Calu3 (cell line): ENCODE data around the gene IHH. TPM values are rescaled to one million over a fixed set of nuclear protein-coding genes. Genes with fewer than 3 reads are reported as not detected.
A peak's percentile ranks its signal among the peaks of the same experiment; 100 is the strongest.

Experiments used
- BruUV-seq: library from RNA; stranded (reverse); fragments of 400-500 nt; replicated peaks from 2 replicates; lab custom pipeline; 2021; lab: Mats Ljungman, UMichigan
- CTCF ChIA-PET: fragments of 300-600 bp; sonication (Branson Sonifier 250); formaldehyde crosslinking; loops from one replicate; lab custom pipeline; 2022; ENCODE audit warnings: antibody characterized with exemption; lab: Charles Lee
- DNase-seq: peaks from one replicate; pipeline ENCODE4 v3.0.0; 2022
- H3K27ac Mint-ChIP-seq: one replicate; pipeline ENCODE4 v1.8.0; 2022; ENCODE audit warnings: mixed read lengths; ENCODE audit not compliant: unreplicated experiment
- H3K27me3 Mint-ChIP-seq: one replicate; pipeline ENCODE4 v1.8.0; 2022; ENCODE audit warnings: mixed read lengths; ENCODE audit not compliant: unreplicated experiment
- H3K36me3 Mint-ChIP-seq: one replicate; pipeline ENCODE4 v1.8.0; 2022; ENCODE audit warnings: mild to moderate bottlenecking, moderate library complexity, mixed read lengths; ENCODE audit not compliant: insufficient read depth, unreplicated experiment
- H3K4me1 Mint-ChIP-seq: one replicate; pipeline ENCODE4 v1.8.0; 2022; ENCODE audit warnings: mild to moderate bottlenecking, low read depth, mixed read lengths; ENCODE audit not compliant: unreplicated experiment
- H3K4me3 Mint-ChIP-seq: one replicate; pipeline ENCODE4 v1.8.0; 2022; ENCODE audit warnings: mild to moderate bottlenecking, low read depth, moderate library complexity, mixed read lengths; ENCODE audit not compliant: unreplicated experiment
- H3K9me3 Mint-ChIP-seq: one replicate; pipeline ENCODE4 v1.8.0; 2022; ENCODE audit warnings: low read depth, mixed read lengths; ENCODE audit not compliant: unreplicated experiment
- intact Hi-C: fragments of 100-400 bp; cut with micrococcal nuclease; formaldehyde crosslinking; loops from one replicate; pipeline ENCODE4 v1.10.0; 2022; ENCODE audit not compliant: unreplicated experiment
- total RNA-seq: library from RNA; stranded (reverse); gene quantifications from 2 replicates; pipeline ENCODE4 v1.2.3, GENCODE V29; 2022
- TF ChIP-seq, protein P1 (sequence below): fragments of 200-600 bp; IDR thresholded peaks from one replicate; pipeline ENCODE4 v1.8.0; 2022; ENCODE audit warnings: antibody characterized with exemption; ENCODE audit not compliant: unreplicated experiment

Gene IHH
- total RNA-seq, 1 experiment from 2014 or later, result 9.0 TPM

DNA sequence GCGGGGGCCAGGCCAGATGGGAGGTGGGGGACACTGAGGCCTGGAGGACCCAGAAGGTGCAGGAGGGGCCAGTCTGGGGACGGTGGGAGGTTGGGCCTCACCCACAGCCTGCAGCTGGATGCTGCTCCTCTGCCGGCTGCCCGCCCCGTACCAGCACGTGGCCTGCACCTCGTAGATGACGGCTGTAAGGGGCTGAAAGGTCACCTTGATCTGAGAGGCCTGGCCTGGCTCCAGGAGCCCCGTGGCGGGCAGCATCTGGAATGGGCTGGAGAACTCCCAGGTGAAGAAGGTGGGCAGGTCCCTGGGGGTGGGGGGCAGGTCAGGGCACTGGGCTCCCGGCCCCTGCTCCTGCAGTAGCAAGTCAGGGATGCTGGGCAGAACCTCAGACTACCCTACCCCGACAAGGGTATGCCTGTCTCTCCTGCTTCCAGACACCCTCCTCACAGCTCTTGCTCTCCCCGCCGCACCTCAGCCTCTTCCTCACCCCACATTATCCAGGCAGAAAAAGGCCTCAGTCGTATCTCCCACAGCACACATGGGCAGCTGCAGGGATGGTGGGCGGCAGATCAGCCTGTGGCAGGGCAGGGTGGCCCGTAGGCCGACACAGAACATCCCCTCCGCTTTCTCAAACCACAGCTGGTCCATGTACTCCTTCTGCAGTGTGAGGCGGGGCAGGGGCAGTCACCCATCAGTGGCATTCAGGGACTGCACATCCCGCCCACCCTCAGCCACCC lies 29.5 kb downstream of the IHH start:
- CTCF ChIA-PET, result interaction anchor here (0.5 to 3.2 kb wide), 3 partner anchors 12 to 162 kb away, joined by 3 to 71 read pairs (median 8); no protein-coding TSS in a partner anchor
- no TSS peak for BruUV-seq
- Mint-ChIP-seq H3K27me3 (no peaks in the 10 kb centered on the region), H3K27ac (no peak overlapping the region), H3K4me1 (no peaks in the 10 kb centered on the region), H3K36me3 (no peaks in the 10 kb centered on the region), H3K4me3 (no peak overlapping the region), H3K9me3 (no peaks in the 10 kb centered on the region)
- TF ChIP-seq, protein P1, sequence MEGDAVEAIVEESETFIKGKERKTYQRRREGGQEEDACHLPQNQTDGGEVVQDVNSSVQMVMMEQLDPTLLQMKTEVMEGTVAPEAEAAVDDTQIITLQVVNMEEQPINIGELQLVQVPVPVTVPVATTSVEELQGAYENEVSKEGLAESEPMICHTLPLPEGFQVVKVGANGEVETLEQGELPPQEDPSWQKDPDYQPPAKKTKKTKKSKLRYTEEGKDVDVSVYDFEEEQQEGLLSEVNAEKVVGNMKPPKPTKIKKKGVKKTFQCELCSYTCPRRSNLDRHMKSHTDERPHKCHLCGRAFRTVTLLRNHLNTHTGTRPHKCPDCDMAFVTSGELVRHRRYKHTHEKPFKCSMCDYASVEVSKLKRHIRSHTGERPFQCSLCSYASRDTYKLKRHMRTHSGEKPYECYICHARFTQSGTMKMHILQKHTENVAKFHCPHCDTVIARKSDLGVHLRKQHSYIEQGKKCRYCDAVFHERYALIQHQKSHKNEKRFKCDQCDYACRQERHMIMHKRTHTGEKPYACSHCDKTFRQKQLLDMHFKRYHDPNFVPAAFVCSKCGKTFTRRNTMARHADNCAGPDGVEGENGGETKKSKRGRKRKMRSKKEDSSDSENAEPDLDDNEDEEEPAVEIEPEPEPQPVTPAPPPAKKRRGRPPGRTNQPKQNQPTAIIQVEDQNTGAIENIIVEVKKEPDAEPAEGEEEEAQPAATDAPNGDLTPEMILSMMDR, result no peak
- intact Hi-C loops, result no loop called here
- DNase-seq, result no peak

DNA sequence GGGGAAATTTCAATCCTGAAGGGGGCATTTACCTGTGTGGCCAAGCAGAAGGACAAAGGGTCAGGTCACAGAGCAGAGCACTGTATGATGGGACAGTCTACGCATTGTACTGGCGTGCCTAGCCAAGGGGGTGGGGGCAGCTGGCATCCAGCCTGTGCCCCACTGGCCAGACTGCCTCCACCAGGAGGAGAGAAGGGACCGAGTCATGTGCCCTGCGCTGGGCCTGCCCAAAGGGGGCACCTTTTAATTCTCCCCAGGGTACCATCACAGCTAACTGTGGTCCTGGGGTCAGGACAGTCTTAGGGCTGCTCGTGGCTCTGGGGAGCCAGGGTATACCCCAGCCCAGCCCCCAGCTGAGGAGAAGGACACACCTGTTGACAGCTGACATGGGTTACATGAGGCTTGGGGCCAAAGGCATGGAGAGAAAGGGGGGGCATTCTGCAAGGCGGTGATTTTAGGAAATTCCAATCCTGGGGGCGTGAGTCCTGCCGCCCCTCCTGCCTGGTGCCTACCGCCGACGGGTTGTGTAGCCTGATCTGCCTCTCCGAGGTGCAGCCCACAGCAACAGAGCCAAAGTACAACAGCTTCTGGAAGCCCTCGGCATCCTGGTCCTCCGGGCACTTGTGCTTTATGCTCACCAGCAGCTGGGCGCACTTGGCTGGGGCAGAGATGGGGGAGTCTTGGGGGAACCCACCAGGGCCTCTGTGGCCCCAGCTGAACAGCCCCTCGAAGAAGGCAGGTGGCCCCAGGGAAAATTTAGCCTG lies 30.4 kb downstream of the IHH start:
- DNase-seq, result no peak
- CTCF ChIA-PET, result interaction anchor here (0.6 to 3.2 kb wide), 24 partner anchors 8 to 163 kb away, joined by 3 to 71 read pairs (median 4); partner anchors contain the start of gene CFAP65
- Mint-ChIP-seq H3K9me3 (no peaks in the 10 kb centered on the region), H3K4me1 (no peaks in the 10 kb centered on the region), H3K27ac (no peak overlapping the region), H3K36me3 (no peaks in the 10 kb centered on the region), H3K27me3 (no peaks in the 10 kb centered on the region), H3K4me3 (no peak overlapping the region)
- BruUV-seq, result no TSS peak
- TF ChIP-seq, protein P1, result no peak
- intact Hi-C loops, result no loop called here

DNA sequence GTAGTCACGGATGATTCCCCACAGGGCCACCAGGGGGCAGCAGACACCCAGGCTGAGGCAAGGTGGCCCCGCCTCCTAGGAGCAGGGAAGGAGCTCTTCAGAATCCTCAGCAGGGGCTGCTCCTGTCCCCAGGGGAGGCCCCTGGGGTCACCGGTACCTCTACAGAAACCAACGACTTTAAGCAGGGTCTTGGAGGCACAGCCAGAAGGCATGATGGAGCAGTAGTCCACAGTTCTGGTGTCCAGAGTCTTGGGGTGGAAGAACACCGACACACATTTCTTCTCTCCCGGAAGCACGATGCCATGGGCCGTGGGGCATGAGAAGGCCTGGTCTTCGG lies 30.9 kb downstream of the IHH start:
- peak; percentile 92 for DNase-seq
- H3K36me3 Mint-ChIP-seq, result no peaks in the 10 kb centered on the region
- no peak overlapping the region for H3K27ac Mint-ChIP-seq
- intact Hi-C loops, result loop anchor here (1.0 kb wide), 3 partner anchors 29 to 126 kb away; no protein-coding TSS in a partner anchor
- CTCF ChIA-PET, result interaction anchor here (0.6 to 3.2 kb wide), 23 partner anchors 8 to 153 kb away, joined by 3 to 71 read pairs (median 4); partner anchors contain the start of gene CFAP65
- H3K4me3 Mint-ChIP-seq, result no peak overlapping the region
- no peaks in the 10 kb centered on the region for H3K27me3 Mint-ChIP-seq
- TF ChIP-seq, protein P1, result peak; percentile 96
- BruUV-seq, result no TSS peak
- H3K9me3 Mint-ChIP-seq, result no peaks in the 10 kb centered on the region
- no peaks in the 10 kb centered on the region for H3K4me1 Mint-ChIP-seq

DNA sequence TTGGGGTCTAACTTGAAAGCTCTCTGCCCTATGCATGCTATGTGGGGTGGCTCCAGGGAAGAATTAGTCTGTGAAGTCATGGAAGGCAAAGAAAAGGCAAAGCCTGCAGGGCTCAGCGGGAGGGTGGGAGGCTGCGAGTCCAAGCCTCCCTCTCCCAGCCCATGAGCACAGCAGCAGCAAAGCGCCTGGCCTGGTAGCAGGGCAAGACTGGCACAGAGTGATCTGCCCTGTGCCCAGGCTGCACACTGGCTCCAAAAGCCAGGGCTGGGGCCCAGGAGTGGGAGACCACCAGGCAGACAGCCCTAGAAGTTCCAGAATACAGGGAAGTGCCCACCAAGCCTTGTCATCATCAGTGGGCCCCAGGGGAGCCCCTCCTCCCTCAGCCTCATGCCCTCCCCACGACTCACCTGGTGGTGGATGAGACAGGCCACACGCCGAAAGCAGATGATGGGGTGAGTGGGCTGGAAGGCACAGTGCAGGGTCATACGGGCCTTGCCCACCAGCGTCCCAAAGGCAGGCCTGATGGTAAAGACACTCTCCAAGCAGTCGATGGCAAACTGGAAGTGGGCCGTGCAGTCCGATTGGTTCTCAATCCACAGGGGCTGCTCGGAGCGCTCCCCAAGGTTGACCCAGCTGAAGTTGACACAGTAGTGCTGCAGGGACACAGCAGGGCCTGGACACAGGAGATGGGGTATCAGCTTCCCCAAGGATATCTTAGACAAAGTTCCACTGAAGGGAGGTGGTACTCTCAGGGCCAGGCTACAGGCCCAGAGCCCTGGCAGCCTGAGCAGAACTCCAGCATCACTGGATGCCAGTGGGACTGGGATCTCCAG lies 31.5 kb downstream of the IHH start:
- no peaks in the 10 kb centered on the region for H3K9me3 Mint-ChIP-seq
- no peak for DNase-seq
- no peaks in the 10 kb centered on the region for H3K36me3 Mint-ChIP-seq
- H3K4me1 Mint-ChIP-seq, result no peaks in the 10 kb centered on the region
- no TSS peak for BruUV-seq
- H3K4me3 Mint-ChIP-seq, result no peak overlapping the region
- H3K27me3 Mint-ChIP-seq, result no peaks in the 10 kb centered on the region
- CTCF ChIA-PET, result interaction anchor here (0.6 to 3.2 kb wide), 21 partner anchors 9 to 153 kb away, joined by 3 to 71 read pairs (median 5); partner anchors contain the start of gene CFAP65
- TF ChIP-seq, protein P1, result no peak
- intact Hi-C loops, result loop anchor here (1.0 kb wide), 3 partner anchors 29 to 126 kb away; no protein-coding TSS in a partner anchor
- H3K27ac Mint-ChIP-seq, result no peak overlapping the region
